Activated CD4-positive, alpha-beta T cell treated with anti-CD3 and anti-CD28 coated beads, Interleukin-10, Interleukin-2, amounts not matched to agents 100 ng/mL and 50 ng/mL, durations not matched to agents 16 hours and 8 hours (primary cell): ENCODE measurements around the gene MALRD1.

Experiments
- DNase-seq: peaks from one replicate; pipeline ENCODE4 v3.0.0-alpha.2; 2020

Gene MALRD1

GRCh38 chr10:19659920-19660655 lies 611.5 kb downstream of the MALRD1 start:
- no peak for DNase-seq

GRCh38 chr10:19663344-19663743 lies 614.7 kb downstream of the MALRD1 start:
- no peak for DNase-seq

GRCh38 chr10:19668116-19668515 lies 619.5 kb downstream of the MALRD1 start:
- DNase-seq = no peak

DNA sequence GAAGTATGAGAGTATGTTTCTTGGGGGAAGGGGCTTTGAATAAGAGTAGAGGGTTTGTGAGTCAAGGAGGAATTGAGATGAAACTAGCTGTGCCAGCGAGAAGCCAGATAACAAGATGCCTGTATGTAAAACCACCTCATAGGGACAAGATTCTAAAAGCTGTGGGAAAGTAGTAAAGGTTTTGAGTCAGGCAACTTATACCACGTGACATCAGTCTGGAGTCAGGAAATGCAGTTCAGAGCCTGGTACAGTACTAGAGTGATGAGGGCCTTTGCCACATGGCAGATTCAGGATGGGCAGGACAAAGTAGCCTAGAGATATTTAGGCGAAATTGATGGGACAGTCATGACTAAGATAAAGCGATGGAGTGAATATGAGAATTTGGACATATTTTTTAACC lies 627.5 kb downstream of the MALRD1 start:
- DNase-seq = no peak

- no peak for DNase-seq
These were observed 634.8 kb downstream of the MALRD1 start for GRCh38 chr10:19683356-19683755.

GRCh38 chr10:19683960-19684359 lies 635.4 kb downstream of the MALRD1 start:
- no peak for DNase-seq

- DNase-seq = no peak
These were observed 639.7 kb downstream of the MALRD1 start for GRCh38 chr10:19688344-19688743.

GRCh38 chr10:19689231-19689630 lies 640.6 kb downstream of the MALRD1 start:
- no peak for DNase-seq

GRCh38 chr10:19699299-19699698 lies 650.7 kb downstream of the MALRD1 start:
- no peak for DNase-seq

DNA sequence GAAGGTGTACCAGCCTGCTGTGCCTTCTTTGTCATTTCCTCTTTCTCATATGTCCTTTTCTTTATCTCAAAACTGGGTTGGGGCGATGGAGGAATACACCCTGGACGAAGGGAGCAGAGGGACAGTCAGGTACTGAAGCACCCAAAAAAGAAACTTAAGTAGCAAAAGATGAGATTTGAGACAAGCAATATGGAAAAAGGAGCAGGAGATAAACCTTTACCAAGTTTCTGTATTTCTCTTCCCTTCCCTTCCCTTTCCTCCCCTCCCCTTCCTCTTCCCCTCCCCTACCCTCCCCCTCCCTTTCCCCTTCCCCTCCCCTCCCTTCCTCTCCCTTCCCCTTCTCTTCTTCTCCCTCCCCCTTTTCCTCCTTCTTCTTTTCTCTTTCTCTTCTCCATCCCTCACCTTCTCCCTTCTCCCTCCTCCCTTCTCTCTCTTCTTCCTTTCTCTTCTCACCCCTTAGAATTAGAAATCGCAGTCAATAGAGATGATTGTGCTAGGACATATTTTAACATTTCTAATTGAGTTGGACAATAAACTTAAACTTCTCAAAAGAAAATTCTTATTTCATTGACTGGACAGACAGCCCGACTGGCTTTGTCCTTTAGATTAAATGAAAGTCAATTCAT lies 652.9 kb downstream of the MALRD1 start:
- DNase-seq = no peak

GRCh38 chr10:19702215-19702614 lies 653.6 kb downstream of the MALRD1 start:
- no peak for DNase-seq

- DNase-seq = no peak
These were observed 655.9 kb downstream of the MALRD1 start for GRCh38 chr10:19704544-19704943.

DNA sequence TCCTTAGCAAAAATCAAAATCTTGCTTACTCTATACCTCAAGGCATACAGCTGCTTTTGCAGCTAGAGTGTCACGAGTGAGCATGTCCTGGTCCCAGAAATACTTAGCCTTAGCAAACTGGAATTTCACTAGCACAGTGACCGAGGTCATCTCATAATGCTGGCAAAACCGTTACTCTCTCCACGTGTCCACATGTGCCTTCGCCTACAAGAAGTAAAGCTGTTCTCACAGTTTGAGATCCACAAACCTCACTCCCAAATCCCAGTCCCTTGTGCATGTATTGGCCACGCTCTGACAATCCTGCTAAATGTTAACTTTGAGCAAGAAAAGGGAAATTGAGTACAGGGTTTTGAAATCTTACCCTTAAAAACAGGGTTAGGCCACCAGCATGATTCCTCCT lies 656.6 kb downstream of the MALRD1 start:
- no peak for DNase-seq

DNA sequence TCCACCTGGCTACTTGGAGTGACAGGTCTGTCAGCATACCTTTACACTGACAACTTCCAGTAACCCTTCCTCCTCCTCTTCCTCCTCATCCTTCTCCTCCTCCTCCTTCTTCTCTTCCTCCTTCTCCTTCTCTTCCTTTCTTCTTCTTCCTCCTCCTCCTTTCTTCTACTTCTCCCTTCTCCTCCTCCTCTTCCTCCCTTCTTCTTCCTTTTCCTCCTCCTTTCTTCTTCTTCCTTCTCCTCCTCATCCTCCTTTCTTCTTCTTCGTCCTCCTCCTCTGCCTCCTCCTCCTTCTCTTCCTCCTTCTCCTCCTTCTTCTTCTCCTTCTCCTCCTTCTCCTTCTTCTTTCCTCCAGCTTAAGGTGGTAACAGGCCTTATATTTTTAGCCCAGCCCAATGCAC lies 658.3 kb downstream of the MALRD1 start:
- DNase-seq = no peak

DNA sequence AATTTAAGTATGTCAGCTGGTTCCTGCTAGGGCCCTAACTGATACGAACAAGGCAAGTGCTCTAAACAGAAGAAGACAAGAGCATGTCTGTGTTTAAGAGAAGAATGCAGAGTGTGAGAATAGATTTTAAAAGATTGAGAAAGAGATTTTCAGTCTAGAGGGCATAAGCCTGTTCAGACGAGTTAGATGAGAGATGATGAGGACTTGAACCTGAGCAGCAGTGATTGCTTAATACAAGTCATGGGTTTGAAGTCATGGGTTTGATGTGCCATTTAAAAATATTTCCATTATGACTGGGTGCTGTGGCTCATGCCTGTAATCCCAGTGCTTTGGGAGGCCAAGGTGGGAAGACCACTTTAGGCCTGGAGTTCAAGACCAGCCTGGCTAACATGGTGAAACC lies 658.8 kb downstream of the MALRD1 start:
- no peak for DNase-seq

- DNase-seq = no peak
These were observed 659.4 kb downstream of the MALRD1 start for GRCh38 chr10:19708031-19708430.

- no peak for DNase-seq
These were observed 662.0 kb downstream of the MALRD1 start for GRCh38 chr10:19710600-19710999.

- DNase-seq = no peak
These were observed 664.6 kb downstream of the MALRD1 start for GRCh38 chr10:19713159-19713558.

DNA sequence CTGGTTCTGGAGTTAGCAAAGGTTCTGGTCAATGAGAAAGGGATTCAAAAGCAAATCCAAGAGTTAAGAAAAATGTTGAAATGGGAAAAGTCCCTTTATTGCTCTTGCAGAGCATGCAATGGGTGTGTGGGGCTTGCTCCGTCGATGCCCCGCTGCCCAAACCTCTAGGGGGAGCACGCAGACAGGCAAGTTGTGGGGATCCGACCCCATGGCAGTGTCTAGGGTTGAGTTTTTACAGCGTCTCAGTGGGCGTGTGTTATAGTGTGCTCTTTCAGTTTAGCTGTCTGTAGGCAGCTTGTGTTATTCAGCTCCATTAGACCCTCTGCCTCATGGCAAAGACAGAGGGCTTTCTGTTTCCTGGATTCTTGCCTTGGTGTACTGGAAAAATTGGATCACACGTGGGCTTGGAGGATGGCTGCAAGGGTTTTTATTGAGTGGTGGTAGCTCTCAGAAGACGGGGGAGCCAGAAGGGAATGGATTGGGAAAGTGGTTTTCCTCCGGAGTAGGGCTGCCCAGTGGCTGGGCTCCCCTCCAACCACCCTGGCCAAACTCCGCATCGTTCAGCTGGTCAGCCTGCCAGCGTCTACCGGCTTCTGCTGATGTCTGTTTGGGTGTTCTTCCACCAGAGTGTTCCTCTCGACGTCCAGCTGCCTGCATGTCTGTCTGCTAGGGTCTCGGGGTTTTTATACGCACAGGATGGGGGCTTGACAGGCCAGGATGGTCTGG lies 665.4 kb downstream of the MALRD1 start:
- DNase-seq = no peak

DNA sequence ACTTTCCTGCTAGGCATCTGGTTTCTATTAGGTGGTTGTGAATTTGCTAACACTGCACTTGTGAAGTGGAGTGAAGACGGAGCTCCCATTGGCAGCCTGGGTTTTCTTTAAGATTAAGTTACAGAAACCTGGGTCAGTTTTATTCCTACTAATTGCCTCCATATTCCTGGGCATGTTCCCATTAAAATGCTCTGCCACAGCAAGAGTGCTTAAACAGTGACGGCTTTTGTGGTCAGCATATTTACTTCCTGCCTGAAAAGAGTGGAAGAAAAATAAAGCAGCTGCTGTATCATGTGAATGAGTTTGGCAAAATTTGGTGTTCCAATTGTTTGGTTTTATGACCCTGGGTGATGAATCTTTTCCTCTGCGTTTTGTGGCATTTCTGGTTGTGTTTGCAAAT lies 670.7 kb downstream of the MALRD1 start:
- no peak for DNase-seq

DNA sequence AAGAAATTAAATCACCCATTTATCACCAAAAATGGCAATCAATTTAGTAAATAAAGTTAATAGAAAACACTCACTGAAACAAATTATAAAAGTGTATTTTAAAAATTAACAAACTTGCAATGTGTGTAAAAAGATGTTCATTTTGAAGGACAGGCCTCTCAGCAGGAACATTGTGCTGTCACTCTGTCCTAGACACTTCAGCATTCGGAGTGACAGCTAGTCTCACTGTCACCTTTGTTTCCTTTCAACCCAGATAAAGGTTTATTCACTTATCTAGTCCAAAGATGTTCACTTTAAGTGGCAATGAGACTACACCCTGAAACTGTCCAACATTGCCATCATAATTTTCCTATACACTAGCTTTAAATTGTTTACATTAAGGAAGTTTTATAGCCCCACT lies 675.7 kb downstream of the MALRD1 start:
- no peak for DNase-seq

DNA sequence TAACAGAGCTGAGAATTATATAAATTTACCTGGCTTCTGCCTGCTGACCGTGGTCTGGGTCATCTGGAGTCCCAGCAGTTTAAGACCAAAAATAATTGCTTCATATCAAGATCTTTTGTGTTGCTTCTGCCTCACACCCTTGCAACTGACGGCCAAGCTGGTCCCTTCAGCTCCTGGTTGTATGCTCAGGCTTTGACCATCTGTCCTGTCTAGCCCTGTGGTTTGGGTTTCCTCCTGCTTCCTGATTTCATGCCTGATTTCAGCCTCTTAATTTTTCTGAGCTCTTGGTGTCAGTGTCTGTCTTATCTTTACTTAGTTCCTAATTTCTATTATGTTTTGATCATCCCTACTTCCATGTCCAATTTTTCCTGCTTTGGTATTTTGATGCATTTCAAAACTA lies 679.8 kb downstream of the MALRD1 start:
- no peak for DNase-seq

DNA sequence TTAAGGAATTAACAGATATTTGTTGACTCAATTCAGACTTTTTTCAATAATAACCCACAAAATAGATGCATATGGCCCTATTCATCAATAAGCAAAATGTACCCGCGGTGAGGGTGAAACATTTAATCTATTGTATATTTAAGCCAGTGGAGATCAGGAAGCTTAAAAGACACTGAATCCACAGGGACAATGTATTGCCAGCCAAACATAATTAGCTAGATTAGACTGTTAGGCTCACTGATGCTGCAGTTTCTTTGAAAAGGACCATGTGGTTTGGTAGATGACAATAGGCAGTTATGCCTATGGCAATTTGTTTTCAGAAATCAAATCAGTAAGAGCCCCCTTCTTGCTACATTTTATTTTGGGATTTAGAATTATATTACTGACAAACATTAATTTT lies 680.4 kb downstream of the MALRD1 start:
- no peak for DNase-seq
